Ovary (tissue), 3 donors: ENCODE measurements around the gene MBD6.

Experiments used
- POLR2A ChIP-seq: fragments of 450-650 bp; IDR thresholded peaks from one replicate; pipeline ENCODE4 v1.6.1; 2017; ENCODE audit warnings: antibody characterized with exemption, mild to moderate bottlenecking, moderate library complexity
- TF ChIP-seq, protein P1 (sequence below), 3 donors: fragments of 450-650 bp in 2 of 3; fragments of 200-600 bp in 1 of 3; IDR thresholded peaks; one replicate each; pipeline versions ENCODE4 v1.5.1 to v1.8.0; 2016 to 2022; ENCODE audit warnings: antibody characterized with exemption in 3 of 3, mild to moderate bottlenecking in 1 of 3
- donor health status: DM: no; HTN: no; CAD: no.

- TF ChIP-seq, protein P1, sequence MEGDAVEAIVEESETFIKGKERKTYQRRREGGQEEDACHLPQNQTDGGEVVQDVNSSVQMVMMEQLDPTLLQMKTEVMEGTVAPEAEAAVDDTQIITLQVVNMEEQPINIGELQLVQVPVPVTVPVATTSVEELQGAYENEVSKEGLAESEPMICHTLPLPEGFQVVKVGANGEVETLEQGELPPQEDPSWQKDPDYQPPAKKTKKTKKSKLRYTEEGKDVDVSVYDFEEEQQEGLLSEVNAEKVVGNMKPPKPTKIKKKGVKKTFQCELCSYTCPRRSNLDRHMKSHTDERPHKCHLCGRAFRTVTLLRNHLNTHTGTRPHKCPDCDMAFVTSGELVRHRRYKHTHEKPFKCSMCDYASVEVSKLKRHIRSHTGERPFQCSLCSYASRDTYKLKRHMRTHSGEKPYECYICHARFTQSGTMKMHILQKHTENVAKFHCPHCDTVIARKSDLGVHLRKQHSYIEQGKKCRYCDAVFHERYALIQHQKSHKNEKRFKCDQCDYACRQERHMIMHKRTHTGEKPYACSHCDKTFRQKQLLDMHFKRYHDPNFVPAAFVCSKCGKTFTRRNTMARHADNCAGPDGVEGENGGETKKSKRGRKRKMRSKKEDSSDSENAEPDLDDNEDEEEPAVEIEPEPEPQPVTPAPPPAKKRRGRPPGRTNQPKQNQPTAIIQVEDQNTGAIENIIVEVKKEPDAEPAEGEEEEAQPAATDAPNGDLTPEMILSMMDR (IDR thresholded peaks at IDR 0.05): no peak
- TF ChIP-seq POLR2A: no peak
These were observed 11.5 kb upstream of the MBD6 start for GRCh38 chr12:57511161-57511560.
